Esophagus squamous epithelium (tissue), 5 donors: ENCODE measurements around the gene LYSMD4. TPM values are rescaled to one million over a fixed set of nuclear protein-coding genes. Genes with fewer than 3 reads are reported as not detected.
A peak's percentile ranks its signal among the peaks of the same experiment; 100 is the strongest.

Experiments used
- DNase-seq: peaks from one replicate; lab custom pipeline; 2025; lab: John Stamatoyannopoulos, UW
- H3K27ac ChIP-seq, 4 donors: fragments of 200-600 bp; sonication (generic); one replicate each; pipeline ENCODE4 v1.5.1; 2016 to 2019; ENCODE audit warnings: mild to moderate bottlenecking in 1 of 4
- H3K27me3 ChIP-seq, 4 donors: fragments of 200-600 bp; sonication (generic); 1 replicate in 3 of 4; 2 replicates in 1 of 4; pipeline versions ENCODE4 v1.5.1 to v1.6.0; 2017 to 2021; ENCODE audit warnings: antibody characterized with exemption in 1 of 4
- H3K36me3 ChIP-seq, 3 donors: fragments of 200-600 bp; sonication (generic); one replicate each; pipeline ENCODE4 v1.5.1; 2016 to 2019
- H3K4me1 ChIP-seq, 3 donors: fragments of 200-600 bp; sonication (generic); one replicate each; pipeline ENCODE4 v1.5.1; 2017 to 2019
- H3K4me3 ChIP-seq, 4 donors: fragments of 200-600 bp; sonication (generic); 1 replicate in 3 of 4; 2 replicates in 1 of 4; pipeline ENCODE4 v1.5.1; 2016 to 2019; ENCODE audit warnings: mild to moderate bottlenecking in 2 of 4, moderate library complexity in 1 of 4
- H3K9me3 ChIP-seq, 3 donors: fragments of 200-600 bp; sonication (generic); one replicate each; pipeline ENCODE4 v1.5.1; 2016 to 2019
- CTCF ChIP-seq, 6 experiments: fragments of 450-650 bp in 4 of 6; fragments of 200-600 bp in 2 of 6; sonication (generic) in 2 of 6; IDR thresholded peaks; one replicate each; pipeline ENCODE4 v1.5.1; 2016 to 2019; ENCODE audit warnings: antibody characterized with exemption in 6 of 6, mild to moderate bottlenecking in 4 of 6, moderate library complexity in 4 of 6
- POLR2A ChIP-seq, 4 donors: fragments of 450-650 bp; IDR thresholded peaks; one replicate each; pipeline ENCODE4 v1.6.1; 2017; ENCODE audit warnings: antibody characterized with exemption in 4 of 4, mild to moderate bottlenecking in 4 of 4, moderate library complexity in 3 of 4
- WGBS, 2 donors: methylation state at CpG; one replicate each; pipeline ENCODE4 v1.1.5; 2018; 5-methylcytosine and 5-hydroxymethylcytosine counted together
- intact Hi-C: fragments of 100-400 bp; cut with DNase I; formaldehyde crosslinking; loops from one replicate; pipeline ENCODE4 v1.15.0; 2022
- total RNA-seq, 4 donors: library from RNA; depleted of rRNA; stranded (reverse); fragments of >200 nt; gene quantifications; one replicate each; pipeline ENCODE4 v1.1.0, GENCODE V29; 2016
- donor health status: DM: yes; HTN: yes; CAD: no.

Gene LYSMD4
- total RNA-seq, 4 donors from 2014 or later: 9.3 to 18.1 (median 14.1) TPM

GRCh38 chr15:99717161-99718009 lies 15.9 kb downstream of the LYSMD4 start:
- H3K36me3 ChIP-seq: peaks cover 0 to 46% (median 2%) of the 10 kb centered on the region in 3 donors
- intact Hi-C loops: no loop called here

GRCh38 chr15:99716540-99717095 lies 16.6 kb downstream of the LYSMD4 start:
- Histone ChIP-seq H3K27me3 (no peaks in the 10 kb centered on the region), H3K27ac (peak overlapping the region in 3 of 4 donors; percentile 20 to 64 (median 45)), H3K4me1 (peaks cover 6 to 32% (median 12%) of the 10 kb centered on the region in 3 donors), H3K36me3 (peaks cover 0 to 54% (median 8%) of the 10 kb centered on the region in 3 donors), H3K4me3 (peak overlapping the region in 1 of 4 donors; percentile 15), H3K9me3 (no peaks in the 10 kb centered on the region)
- intact Hi-C loops: no loop called here
- TF ChIP-seq POLR2A (IDR thresholded peaks at IDR 0.05) (no peak), CTCF (IDR thresholded peaks at IDR 0.05) (no peak)
- WGBS, 2 donors: 84 to 85% methylated on average over 3 to 10 of the region's 10 CpGs
- DNase-seq: no peak

More at GRCh38 chr15:99717161-99718009, 15.9 kb downstream of the LYSMD4 start:
- H3K27ac ChIP-seq: peak overlapping the region in 3 of 4 donors; percentile 20 to 64 (median 45)
- H3K27me3 ChIP-seq: no peaks in the 10 kb centered on the region
- H3K9me3 ChIP-seq: no peaks in the 10 kb centered on the region
- WGBS, 2 donors: 59 to 67% methylated on average over 14 to 19 of the region's 19 CpGs
- H3K4me1 ChIP-seq: peaks cover 6 to 36% (median 18%) of the 10 kb centered on the region in 3 donors
- DNase-seq: no peak
- peak overlapping the region in 1 of 4 donors; percentile 15 for H3K4me3 ChIP-seq
- no peak for TF ChIP-seq CTCF (IDR thresholded peaks at IDR 0.05)
- no peak for TF ChIP-seq POLR2A (IDR thresholded peaks at IDR 0.05)

GRCh38 chr15:99712415-99712814 lies 20.8 kb downstream of the LYSMD4 start:
- Histone ChIP-seq H3K27ac (no peak overlapping the region), H3K4me1 (peaks cover 6 to 43% (median 29%) of the 10 kb centered on the region in 3 donors), H3K27me3 (no peaks in the 10 kb centered on the region), H3K9me3 (no peaks in the 10 kb centered on the region), H3K4me3 (no peak overlapping the region), H3K36me3 (peaks cover 7 to 75% (median 8%) of the 10 kb centered on the region in 3 donors)
- TF ChIP-seq POLR2A (IDR thresholded peaks at IDR 0.05): no peak
- TF ChIP-seq CTCF (IDR thresholded peaks at IDR 0.05): no peak
- DNase-seq: no peak
- intact Hi-C loops: no loop called here
- WGBS, 2 donors: 76 to 80% methylated on average over 6 to 11 of the region's 18 CpGs

GRCh38 chr15:99711625-99712024 lies 21.6 kb downstream of the LYSMD4 start:
- no peaks in the 10 kb centered on the region for H3K27me3 ChIP-seq
- H3K4me1 ChIP-seq: peaks cover 3 to 41% (median 28%) of the 10 kb centered on the region in 3 donors
- H3K27ac ChIP-seq: peak overlapping the region in 1 of 4 donors; percentile 17
- H3K9me3 ChIP-seq: no peaks in the 10 kb centered on the region
- no peak overlapping the region for H3K4me3 ChIP-seq
- 83 to 85% methylated on average over 4 of the region's 5 CpGs for WGBS, 2 donors
- peaks cover 7 to 69% (median 8%) of the 10 kb centered on the region in 3 donors for H3K36me3 ChIP-seq
- TF ChIP-seq CTCF (IDR thresholded peaks at IDR 0.05) (no peak), POLR2A (IDR thresholded peaks at IDR 0.05) (no peak)
- intact Hi-C loops: no loop called here
- no peak for DNase-seq
